GM18870 (cell line): ENCODE measurements around the gene GRIA3.
"Not testable (repeated sequence)": the region's sequence is repeated elsewhere in the genome, so short reads cannot be mapped to it uniquely, and the experiment has no call there.

Source experiments
- ATAC-seq: cut with Tn5 transposase; IDR thresholded peaks from one replicate; pipeline ENCODE4 v1.9.1; 2021; ENCODE audit warnings: moderate library complexity; ENCODE audit not compliant: unreplicated experiment

The GRIA3 gene

DNA sequence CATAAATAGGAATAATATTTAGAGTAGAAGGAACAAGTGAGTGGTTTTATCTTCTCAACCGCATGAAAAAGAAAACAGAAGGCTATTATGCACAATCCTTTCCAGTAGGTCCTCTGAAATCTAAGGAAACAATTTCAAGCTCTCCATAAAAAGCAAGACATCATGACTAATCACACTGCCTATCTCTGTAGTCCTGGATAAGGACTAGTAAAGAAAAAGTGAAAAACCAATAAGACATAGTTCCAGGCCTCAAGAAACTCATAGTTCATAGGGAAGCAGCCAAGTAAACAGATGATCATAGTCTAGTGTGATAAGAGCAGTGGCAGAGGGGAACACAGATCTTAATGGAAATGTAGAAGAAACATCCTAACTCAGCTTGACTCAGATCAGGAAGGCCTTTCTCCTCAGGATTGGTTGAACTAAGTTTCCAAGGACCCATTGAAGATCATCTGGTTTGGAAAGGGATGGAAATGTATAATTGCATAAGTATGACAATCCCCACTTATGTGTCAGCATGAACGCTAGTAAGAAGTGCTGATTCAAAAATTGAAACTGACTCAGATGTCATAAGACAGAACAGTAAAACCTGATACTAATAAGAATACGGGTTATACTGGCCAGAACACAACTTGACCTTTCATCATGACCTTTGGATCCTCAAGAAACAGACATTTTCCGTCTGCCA is 155.3 kb downstream of the GRIA3 start:
- ATAC-seq = peak; percentile 67

DNA sequence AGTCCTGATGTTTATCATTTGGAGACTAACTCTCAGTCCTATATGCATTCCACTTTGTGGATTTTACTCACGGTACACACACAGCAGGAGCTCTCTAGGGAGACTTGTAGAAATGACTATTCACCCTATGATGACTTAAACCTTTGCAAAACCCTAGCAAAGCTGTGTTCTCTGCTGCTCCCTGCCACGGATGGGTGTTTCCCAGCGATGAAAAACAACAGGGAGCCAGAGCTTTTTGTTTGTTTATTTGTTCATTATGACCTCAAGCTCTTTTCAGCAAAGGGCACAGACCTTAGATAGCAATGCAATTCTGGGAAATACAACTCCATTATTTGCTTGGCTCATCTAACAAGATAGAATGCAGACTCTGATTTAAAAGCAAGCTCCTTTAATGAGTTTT is 156.6 kb downstream of the GRIA3 start:
- ATAC-seq = no peak

GRCh38 chrX:123348468-123348867 is 164.4 kb downstream of the GRIA3 start:
- no peak for ATAC-seq

GRCh38 chrX:123350226-123350625 is 166.1 kb downstream of the GRIA3 start:
- no peak for ATAC-seq

DNA sequence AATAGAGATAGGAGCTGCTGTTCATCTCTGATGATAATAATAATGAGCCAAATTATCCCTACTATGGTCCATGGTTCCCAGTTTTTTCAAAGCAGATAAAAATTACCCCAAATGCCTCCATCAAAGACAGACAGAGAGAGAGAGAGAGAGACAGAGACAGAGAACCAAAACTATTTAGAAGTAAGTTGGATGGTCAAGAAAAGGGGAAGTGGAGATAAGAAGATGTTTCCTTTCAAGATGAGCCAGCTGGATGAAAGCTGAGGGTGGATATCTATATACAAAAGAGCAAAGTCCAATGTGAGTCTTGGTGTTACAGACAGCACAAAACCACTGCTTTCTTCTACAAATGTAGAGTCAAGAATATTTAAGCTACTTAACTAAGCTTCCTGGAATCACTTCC is 173.9 kb downstream of the GRIA3 start:
- ATAC-seq = peak; percentile 97

DNA sequence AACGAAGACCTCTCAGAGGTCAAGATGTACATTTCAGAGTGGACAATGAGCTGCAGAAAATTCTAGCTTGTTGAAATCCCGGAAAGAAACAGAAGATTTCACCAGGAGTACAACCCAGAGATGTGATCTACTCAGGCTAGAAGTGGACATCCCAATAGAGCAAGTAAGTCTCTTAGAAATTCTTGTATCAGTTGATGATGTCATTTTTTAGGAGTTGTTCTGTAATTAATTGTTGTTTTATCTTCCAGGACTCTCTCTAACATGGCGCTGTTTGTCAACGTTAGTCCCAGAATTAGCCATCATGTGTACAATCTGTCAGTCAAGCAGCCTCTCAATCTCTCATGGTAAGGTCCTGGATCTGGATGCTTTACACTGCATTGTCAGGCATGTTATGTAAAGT is 174.4 kb downstream of the GRIA3 start:
- no peak for ATAC-seq

- no peak for ATAC-seq
Measured at GRCh38 chrX:123361371-123361770, 177.3 kb downstream of the GRIA3 start.

DNA sequence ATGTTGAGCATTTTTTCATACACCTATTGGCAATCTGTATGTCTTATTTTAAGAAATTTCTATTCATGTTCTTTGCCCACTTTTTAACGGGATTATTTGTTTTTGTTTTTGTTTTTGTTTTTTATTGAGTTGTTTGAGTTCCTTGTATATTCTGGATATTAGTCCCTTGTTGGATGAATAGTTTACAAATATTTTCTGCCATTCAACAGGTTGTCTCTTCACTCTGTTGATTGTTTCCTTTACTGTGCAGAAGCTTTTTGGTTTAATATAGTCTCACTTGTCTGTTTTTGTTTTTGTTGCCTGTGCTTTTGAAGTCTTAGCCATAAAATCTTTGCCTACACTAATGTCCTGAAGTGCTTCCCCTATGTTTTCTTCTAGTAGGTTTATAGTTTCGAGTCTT is 202.1 kb downstream of the GRIA3 start:
- ATAC-seq = not testable (repeated sequence)

GRCh38 chrX:123392921-123393320 is 208.8 kb downstream of the GRIA3 start:
- ATAC-seq = no peak

GRCh38 chrX:123399709-123400108 is 215.6 kb downstream of the GRIA3 start:
- ATAC-seq = no peak

DNA sequence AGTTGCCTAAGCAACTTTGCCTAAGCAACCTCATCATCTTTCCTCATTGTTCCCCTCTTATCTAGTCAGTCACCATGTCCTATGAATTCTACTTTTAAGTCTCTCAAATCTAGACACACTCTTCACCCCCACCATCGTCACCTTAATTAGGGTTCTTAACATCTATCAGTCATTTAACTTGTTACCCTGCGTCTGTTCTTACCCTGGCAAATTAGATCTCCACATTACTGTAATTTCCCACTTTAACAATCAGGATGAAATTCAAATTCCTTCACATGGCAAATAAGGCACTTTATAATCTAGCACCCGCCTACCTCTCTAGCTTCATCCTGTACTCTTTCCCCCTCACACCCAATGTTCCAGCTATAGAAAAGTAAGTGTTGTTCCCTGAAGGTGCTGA is 221.2 kb downstream of the GRIA3 start:
- no peak for ATAC-seq

DNA sequence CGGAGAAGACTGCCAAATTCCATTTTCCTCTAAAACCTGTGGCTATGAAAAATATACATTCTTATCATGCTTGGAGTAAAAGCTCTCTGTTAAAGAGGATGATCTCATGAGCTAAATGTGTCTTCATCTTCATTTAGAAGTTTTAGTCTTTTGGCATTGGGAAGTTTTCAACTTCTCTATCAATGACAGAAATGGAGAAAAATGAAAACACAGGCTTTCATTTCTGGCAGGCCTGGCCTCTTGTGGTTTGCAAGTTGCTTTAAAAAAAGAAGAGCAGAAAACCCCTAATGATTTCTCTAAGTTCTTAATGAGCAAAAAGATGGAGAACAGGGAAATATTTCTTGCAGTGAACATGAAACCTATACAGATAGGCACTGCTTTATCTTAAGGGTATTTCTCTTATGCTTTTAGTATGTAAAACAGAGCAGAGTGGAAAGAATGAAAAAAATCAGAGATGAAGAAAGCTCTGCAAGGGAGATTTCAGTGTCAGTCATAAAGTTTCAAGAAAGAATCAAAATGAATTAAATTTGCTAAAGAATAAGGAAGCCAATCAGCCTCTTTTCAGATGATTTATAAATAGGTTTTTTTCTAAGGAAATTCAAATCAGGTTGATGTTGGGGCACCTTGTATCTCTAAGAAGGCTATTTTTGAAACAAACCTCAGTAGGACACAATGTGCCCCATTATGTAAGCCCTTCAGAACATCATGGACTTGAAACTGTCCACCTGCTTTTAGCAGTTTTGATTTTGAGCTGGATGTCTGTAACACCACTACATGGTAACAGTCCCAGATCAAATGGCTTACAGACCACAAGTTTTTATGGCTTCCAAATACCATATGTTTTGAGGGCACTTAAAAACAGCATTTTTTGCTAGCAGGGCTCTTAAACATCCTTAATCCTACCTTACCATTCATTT is 225.0 kb downstream of the GRIA3 start:
- peak; percentile 51 for ATAC-seq

GRCh38 chrX:123422875-123423274 is 238.8 kb downstream of the GRIA3 start:
- no peak for ATAC-seq

GRCh38 chrX:123424546-123424945 is 240.5 kb downstream of the GRIA3 start:
- peak; percentile 95 for ATAC-seq

DNA sequence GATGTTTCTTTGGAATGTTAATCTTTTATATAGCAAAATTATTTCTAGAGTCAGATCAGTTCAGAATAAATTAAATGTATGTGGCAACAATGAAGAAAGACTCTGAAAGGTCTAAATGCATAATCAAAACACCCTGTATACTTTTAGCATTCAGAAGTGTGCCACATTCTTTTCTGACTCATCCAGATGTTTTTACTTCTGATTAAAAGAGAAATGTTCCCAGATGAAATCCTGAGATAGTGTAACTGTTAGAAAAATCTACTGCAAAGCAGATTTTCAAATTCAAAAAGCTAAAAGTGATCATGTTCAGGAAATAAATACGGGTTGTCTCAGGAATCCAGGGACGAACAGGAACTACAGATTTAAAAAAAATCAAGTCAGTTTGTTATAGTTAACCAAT is 241.4 kb downstream of the GRIA3 start:
- ATAC-seq = no peak

GRCh38 chrX:123425904-123426303 is 241.8 kb downstream of the GRIA3 start:
- no peak for ATAC-seq

DNA sequence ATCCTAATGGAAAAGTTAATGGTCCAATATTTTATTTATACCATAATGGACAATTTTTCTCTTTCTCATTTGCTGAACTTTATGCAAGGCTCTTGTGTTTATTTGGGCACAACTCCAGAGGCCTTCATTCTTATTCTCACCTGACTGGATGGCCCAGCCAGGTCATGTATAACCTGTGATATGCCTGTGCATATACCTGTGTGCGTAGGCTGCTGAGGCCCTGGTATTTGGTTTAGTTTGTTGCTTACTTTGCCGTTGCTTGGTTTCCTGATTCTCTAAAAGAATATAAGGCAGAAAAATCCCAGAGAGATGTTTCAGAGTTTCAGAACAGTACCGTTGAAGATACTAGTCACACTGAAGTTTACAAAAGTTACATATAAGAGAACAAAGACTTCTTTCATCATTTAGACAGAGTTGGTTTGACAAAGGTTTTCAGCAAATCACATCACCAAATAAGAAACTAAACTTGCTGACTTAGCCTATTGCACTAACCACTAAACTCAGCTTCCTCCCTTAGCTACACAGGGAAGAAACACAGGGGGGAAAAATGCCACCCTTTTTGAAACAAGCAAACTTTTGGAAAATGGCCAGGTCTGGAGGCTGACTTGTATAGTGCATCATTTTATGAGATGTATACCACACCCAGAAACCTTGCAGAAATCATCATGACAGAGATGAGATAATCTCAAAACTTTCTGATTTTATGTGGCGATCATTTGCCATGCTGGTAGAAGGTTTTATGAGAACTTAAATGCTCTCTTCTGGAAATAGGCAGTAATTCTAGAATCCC is 248.5 kb downstream of the GRIA3 start:
- ATAC-seq = no peak

DNA sequence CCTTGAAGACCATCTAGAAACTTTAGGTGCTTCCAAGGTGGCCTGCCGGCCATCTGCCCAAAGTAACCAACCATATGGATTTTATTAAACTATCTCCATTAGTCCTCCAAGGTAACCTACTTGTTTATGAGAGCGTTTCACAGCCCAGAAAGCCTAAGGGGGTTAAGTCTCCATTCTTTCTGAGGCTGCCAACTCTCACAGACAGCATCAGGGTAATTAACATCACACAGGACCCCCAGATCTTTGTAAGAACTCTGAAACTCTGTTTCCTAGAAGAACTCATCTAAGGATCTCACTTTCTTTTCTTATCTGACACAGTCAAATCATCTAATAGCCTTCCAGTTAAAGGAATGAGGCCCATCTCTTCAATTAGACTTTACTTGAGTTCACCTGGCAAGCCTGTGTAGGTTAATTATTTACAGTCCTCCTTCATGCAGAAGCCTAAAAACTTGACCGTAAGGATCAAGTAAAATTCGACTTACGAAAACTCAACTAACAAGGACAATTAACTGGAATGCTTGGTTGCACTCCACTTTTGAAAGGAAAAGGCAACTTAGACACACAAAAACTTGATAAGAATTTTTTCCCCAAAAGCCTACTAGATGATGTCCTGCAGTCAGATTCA is 252.5 kb downstream of the GRIA3 start:
- ATAC-seq = no peak

GRCh38 chrX:123439926-123440325 is 255.8 kb downstream of the GRIA3 start:
- ATAC-seq = not testable (repeated sequence)

DNA sequence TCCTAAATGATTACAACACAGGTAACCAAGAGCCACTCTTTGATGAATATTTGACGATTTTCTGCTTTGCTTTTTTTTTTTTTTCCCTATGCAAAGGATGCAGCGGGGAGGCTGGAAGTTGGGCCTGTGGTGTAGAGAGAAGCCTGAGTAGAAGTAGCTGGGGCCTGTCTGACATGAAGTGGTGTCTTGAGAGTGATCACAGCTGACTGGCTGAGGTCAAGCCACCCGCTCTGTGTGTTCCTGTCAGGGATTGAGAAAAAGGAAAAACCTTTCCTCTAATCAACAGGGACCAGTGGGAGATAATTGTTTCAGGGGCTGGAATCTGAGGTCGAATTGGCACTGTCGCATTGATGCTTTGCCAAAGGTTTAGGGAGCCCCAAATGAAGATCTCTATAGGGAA is 258.7 kb downstream of the GRIA3 start:
- no peak for ATAC-seq

DNA sequence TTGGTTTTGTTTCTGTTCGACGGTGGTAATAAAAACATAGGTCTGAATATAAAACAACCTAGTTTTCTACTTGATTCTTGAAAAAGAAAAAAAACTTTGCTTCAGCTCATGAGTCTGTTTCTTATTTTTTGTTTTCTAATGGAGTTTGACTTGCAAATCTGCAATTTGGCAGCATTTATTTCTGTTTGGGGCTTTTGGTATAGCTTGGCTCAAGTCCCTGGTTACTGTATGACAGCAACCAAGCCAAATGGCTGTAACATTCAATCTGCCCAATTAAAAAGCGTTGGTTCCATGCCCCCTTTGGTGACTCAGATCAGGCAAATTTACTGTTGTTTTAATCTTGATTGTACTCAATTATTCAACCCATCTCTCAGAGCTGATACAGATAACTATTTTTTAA is 263.4 kb downstream of the GRIA3 start:
- ATAC-seq = no peak
